Loucy (cell line): ENCODE data around the gene GRM5.

ENCODE experiments used
- H2AFZ ChIP-seq: fragments of 200-600 bp; sonication (generic); 2 replicates; pipeline ENCODE4 v1.6.0; 2016; ENCODE audit warnings: antibody characterized with exemption, mild to moderate bottlenecking, low read length, moderate library complexity
- H3F3A ChIP-seq: fragments of 200-600 bp; 2 replicates; pipeline ENCODE4 v1.6.0; 2016; ENCODE audit warnings: antibody characterized with exemption, low read depth, mild to moderate bottlenecking
- H3K27me3 ChIP-seq: fragments of 200-600 bp; sonication (generic); 2 replicates; pipeline ENCODE4 v1.6.1; 2014; ENCODE audit warnings: low read length, mild to moderate bottlenecking; ENCODE audit not compliant: insufficient read depth, poor library complexity, severe bottlenecking
- H3K36me3 ChIP-seq: fragments of 200-600 bp; sonication (generic); 2 replicates; pipeline ENCODE4 v1.6.1; 2016; ENCODE audit warnings: low read length; ENCODE audit not compliant: insufficient read depth
- H3K4me1 ChIP-seq: fragments of 200-600 bp; sonication (generic); 2 replicates; pipeline ENCODE4 v1.5.1; 2014; ENCODE audit warnings: low read length, mild to moderate bottlenecking; ENCODE audit not compliant: insufficient read depth, poor library complexity, severe bottlenecking
- H3K4me2 ChIP-seq: fragments of 200-600 bp; sonication (generic); 2 replicates; pipeline ENCODE4 v1.6.0; 2014; ENCODE audit warnings: antibody characterized with exemption, low read length, low read depth, mild to moderate bottlenecking; ENCODE audit not compliant: poor library complexity, severe bottlenecking
- H3K4me3 ChIP-seq: fragments of 200-600 bp; sonication (generic); 2 replicates; pipeline ENCODE4 v1.5.1; 2014; ENCODE audit warnings: low read length, mild to moderate bottlenecking, mixed read lengths; ENCODE audit not compliant: poor library complexity, severe bottlenecking
- H3K79me2 ChIP-seq: fragments of 200-600 bp; sonication (generic); 2 replicates; pipeline ENCODE4 v1.6.1; 2014; ENCODE audit warnings: low read length; ENCODE audit not compliant: insufficient read depth
- H3K9ac ChIP-seq: fragments of 200-600 bp; sonication (generic); 2 replicates; pipeline ENCODE4 v1.6.0; 2014; ENCODE audit warnings: mild to moderate bottlenecking, low read depth, low read length, moderate library complexity; ENCODE audit not compliant: poor library complexity, severe bottlenecking
- H3K9me2 ChIP-seq: fragments of 200-600 bp; sonication (generic); replicated peaks from 2 replicates; pipeline ENCODE4 v1.6.1; 2016; ENCODE audit warnings: low read depth, low read length, mixed read lengths
- H3K9me3 ChIP-seq: fragments of 200-600 bp; sonication (generic); 2 replicates; pipeline ENCODE4 v1.6.1; 2014; ENCODE audit warnings: mild to moderate bottlenecking, antibody characterized with exemption, low read length, low read depth; ENCODE audit not compliant: insufficient read depth
- H4K20me1 ChIP-seq: fragments of 200-600 bp; sonication (generic); 2 replicates; pipeline ENCODE4 v1.6.0; 2014; ENCODE audit warnings: antibody characterized with exemption, low read length, mild to moderate bottlenecking; ENCODE audit not compliant: insufficient read depth, poor library complexity, severe bottlenecking
- EZH2phosphoT487 ChIP-seq: fragments of 200-600 bp; IDR thresholded peaks from 2 replicates; pipeline ENCODE4 v1.6.1; 2018; ENCODE audit warnings: antibody characterized with exemption, mild to moderate bottlenecking, moderate library complexity, borderline replicate concordance
- TF ChIP-seq, protein P1 (sequence below): fragments of 200-600 bp; sonication (generic); conservative IDR thresholded peaks from 2 replicates; pipeline ENCODE4 v1.5.1; 2014; ENCODE audit warnings: mild to moderate bottlenecking, antibody characterized with exemption, low read length

GRM5 gene

DNA sequence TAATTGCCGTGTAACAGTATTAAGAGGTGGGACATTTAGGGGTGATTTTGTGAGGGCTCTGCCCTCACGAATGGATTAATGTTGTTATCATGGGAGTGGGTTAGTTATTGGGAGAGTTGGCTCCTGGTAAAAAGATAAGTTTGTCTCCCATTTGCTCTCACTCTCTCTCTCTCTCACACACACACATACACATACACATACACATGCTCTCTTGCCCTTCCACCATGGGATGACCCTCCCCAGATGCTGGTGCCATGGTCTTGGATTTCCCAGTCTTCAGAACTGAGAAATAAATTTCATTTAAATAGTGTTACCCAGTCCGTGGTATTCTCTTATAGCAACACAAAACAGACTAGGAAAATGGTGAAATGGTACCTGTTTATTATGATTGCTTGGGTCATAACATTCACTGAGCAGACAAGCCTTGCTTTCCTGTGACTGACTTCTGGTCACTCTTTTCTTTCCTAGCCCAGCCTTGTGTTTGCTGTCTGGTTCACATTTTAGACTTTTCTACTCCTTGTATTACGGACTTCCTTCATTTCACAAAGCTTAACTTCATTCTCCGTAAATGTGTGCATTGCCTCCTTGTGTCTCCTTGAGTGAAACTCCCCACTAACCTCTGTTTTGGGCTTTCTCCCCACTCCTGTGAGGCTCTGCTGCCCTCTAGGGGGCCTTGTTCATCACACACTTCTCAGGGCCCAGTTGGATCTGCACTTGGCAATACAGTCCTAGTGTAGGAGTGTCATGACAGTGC lies 521.7 kb downstream of the GRM5 start:
- Histone ChIP-seq H3K9me3 (no peaks in the 10 kb centered on the region), H3F3A (no peaks in the 10 kb centered on the region), H3K4me1 (no peaks in the 10 kb centered on the region), H3K4me3 (no peak overlapping the region), H4K20me1 (no peaks in the 10 kb centered on the region), H3K9ac (no peak overlapping the region), H3K27me3 (no peaks in the 10 kb centered on the region), H3K36me3 (no peaks in the 10 kb centered on the region), H2AFZ (peak overlapping the region; percentile 49), H3K79me2 (no peaks in the 10 kb centered on the region), H3K4me2 (peak overlapping the region; percentile 36), H3K9me2 (no peaks in the 10 kb centered on the region)
- no peak for TF ChIP-seq EZH2phosphoT487
- TF ChIP-seq, protein P1, sequence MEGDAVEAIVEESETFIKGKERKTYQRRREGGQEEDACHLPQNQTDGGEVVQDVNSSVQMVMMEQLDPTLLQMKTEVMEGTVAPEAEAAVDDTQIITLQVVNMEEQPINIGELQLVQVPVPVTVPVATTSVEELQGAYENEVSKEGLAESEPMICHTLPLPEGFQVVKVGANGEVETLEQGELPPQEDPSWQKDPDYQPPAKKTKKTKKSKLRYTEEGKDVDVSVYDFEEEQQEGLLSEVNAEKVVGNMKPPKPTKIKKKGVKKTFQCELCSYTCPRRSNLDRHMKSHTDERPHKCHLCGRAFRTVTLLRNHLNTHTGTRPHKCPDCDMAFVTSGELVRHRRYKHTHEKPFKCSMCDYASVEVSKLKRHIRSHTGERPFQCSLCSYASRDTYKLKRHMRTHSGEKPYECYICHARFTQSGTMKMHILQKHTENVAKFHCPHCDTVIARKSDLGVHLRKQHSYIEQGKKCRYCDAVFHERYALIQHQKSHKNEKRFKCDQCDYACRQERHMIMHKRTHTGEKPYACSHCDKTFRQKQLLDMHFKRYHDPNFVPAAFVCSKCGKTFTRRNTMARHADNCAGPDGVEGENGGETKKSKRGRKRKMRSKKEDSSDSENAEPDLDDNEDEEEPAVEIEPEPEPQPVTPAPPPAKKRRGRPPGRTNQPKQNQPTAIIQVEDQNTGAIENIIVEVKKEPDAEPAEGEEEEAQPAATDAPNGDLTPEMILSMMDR, result peak; percentile 99

DNA sequence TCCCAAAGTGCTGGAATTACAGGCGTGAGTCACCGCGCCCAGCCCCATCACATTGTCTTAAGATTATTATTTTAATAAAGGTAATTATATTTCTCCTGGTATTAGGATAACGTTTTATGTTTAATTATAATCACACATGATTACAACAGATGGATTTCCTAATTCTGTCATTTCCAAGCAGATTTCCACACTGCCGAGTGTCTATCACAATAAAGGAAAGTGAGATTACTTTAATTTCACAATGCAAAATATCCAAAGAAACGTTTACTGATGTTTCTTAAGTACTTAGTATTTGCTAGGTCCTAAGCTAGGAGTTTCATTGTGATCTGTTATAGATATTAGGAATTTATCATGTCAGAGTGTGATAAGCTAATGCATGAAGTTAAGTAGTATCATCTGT lies 524.8 kb downstream of the GRM5 start:
- H3K79me2 ChIP-seq, result no peaks in the 10 kb centered on the region
- no peak overlapping the region for H3K9ac ChIP-seq
- H3K9me2 ChIP-seq, result no peaks in the 10 kb centered on the region
- no peaks in the 10 kb centered on the region for H4K20me1 ChIP-seq
- no peaks in the 10 kb centered on the region for H3K36me3 ChIP-seq
- no peaks in the 10 kb centered on the region for H3K4me1 ChIP-seq
- H3K4me3 ChIP-seq, result no peak overlapping the region
- no peaks in the 10 kb centered on the region for H3K27me3 ChIP-seq
- H3K4me2 ChIP-seq, result no peak overlapping the region
- no peak overlapping the region for H2AFZ ChIP-seq
- no peak for TF ChIP-seq EZH2phosphoT487
- no peaks in the 10 kb centered on the region for H3F3A ChIP-seq
- no peaks in the 10 kb centered on the region for H3K9me3 ChIP-seq

DNA sequence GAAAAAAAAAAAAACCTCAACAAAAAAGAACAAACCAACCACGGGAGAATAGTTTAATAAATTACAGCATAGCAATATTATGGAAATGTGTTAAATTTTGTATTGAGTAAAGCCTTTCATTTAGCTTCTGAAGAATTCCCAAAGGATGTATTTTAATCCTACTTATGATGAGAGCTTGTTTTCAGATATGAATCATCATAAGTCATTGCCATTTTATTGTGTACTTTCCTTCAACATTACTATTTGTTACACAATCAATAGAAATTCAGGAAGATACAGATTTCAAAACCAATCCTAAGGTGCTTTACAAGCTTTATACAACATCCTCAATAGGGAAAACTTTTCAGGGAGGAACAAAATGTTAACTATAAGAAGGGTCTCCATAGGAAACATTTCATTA lies 527.7 kb downstream of the GRM5 start:
- no peaks in the 10 kb centered on the region for H3K36me3 ChIP-seq
- H3K79me2 ChIP-seq, result no peaks in the 10 kb centered on the region
- no peaks in the 10 kb centered on the region for H3K9me2 ChIP-seq
- no peaks in the 10 kb centered on the region for H3K9me3 ChIP-seq
- no peaks in the 10 kb centered on the region for H3F3A ChIP-seq
- no peak for TF ChIP-seq EZH2phosphoT487
- TF ChIP-seq, protein P1, result no peak
- no peak overlapping the region for H3K4me3 ChIP-seq
- H3K27me3 ChIP-seq, result no peaks in the 10 kb centered on the region
- H3K4me2 ChIP-seq, result no peak overlapping the region
- no peaks in the 10 kb centered on the region for H3K4me1 ChIP-seq
- H2AFZ ChIP-seq, result no peak overlapping the region
- no peak overlapping the region for H3K9ac ChIP-seq
- no peaks in the 10 kb centered on the region for H4K20me1 ChIP-seq

DNA sequence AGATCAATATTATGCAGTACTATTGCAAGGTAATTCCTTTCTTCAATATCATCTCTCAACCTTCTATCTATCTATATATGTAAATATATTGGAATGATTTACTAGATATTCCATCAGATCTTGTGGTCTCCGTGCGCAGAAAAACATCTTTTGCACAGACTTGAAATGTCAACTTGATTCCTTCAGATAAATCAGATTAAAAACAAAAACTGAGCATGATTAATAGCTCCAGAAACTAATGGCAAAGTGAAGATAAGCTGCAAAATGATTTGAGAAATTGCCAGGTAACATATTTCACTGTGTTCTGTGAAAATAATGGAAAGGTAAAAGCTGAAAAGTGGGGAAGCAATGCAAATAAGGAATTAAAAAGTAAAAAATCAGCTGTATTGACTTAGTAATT lies 528.2 kb downstream of the GRM5 start:
- Histone ChIP-seq H2AFZ (no peak overlapping the region), H3K4me3 (no peak overlapping the region), H3K27me3 (no peaks in the 10 kb centered on the region), H3F3A (no peaks in the 10 kb centered on the region), H3K4me1 (no peaks in the 10 kb centered on the region), H3K79me2 (no peaks in the 10 kb centered on the region), H3K9ac (no peak overlapping the region), H4K20me1 (no peaks in the 10 kb centered on the region), H3K9me3 (no peaks in the 10 kb centered on the region), H3K4me2 (no peak overlapping the region), H3K36me3 (no peaks in the 10 kb centered on the region), H3K9me2 (no peaks in the 10 kb centered on the region)
- TF ChIP-seq, protein P1, result no peak
- TF ChIP-seq EZH2phosphoT487, result no peak
